ENCODE measurements around the gene EPHB1. TPM values are rescaled to one million over a fixed set of nuclear protein-coding genes. Genes with fewer than 3 reads are reported as not detected.

The EPHB1 gene
- polyA plus RNA-seq, 1 donor from 2014 or later: 18.7 TPM

DNA sequence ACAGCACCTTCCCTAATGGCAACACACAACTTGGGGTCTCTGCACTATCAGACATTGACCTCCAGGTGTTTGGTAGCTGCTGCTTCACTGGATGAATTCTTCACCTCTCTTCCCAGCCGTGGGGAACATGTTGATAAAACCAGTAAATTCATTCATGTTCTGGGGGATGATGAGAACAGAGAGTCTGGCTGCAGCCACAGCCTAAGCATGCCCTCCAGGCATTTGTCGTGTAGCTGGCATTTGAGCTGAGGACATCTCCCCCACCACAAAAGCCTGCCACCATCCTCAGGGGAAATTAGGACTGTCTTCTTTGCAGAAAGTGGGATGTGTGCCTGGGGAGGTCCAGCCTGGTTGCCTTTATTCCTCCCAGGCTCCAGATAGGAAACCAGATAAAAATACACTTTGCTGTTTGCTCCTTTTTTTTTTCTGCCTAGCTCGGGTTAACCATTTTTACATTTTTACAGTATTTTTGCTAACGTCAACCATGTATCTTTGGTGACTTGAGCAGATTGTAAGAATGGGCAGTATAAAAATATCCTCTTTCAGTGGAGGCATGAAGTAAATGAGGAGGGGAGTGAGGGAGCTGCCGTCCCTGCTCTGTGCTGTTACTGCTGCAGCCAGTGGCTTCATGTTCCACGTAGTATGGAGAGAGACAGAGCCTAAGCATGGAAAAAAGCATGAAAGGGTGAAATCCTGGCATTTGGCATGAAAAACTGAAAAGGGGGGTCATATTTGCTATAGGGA lies 444.0 kb downstream of the EPHB1 start:
- Histone ChIP-seq H3K4me3 (ENCODE audit: low read length) (no peak overlapping the region), H3K9ac (ENCODE audit: low read length) (peak overlapping the region; percentile 3), H3K36me3 (ENCODE audit: insufficient read depth, low read length) (no peaks in the 10 kb centered on the region), H3K27me3 (ENCODE audit: insufficient read depth, low read depth, low read length) (no peaks in the 10 kb centered on the region), H3F3A (ENCODE audit: insufficient read depth, low read length, poor library complexity, severe bottlenecking) (no peaks in the 10 kb centered on the region), H3K79me2 (replicated peaks; ENCODE audit: insufficient read depth, low read length) (no peaks in the 10 kb centered on the region), H4K20me1 (ENCODE audit: insufficient read depth) (no peaks in the 10 kb centered on the region), H3K9me3 (ENCODE audit: low read length) (no peaks in the 10 kb centered on the region), H2AFZ (ENCODE audit: low read depth, low read length) (no peak overlapping the region), H3K9me2 (ENCODE audit: insufficient read depth, low read length) (no peaks in the 10 kb centered on the region), H3K27ac (ENCODE audit: low read length) (no peak overlapping the region), H3K4me2 (ENCODE audit: low read length) (no peak overlapping the region)
- TF ChIP-seq RAD21 (conservative IDR thresholded peaks at IDR 0.05) (no peak), MXI1 (conservative IDR thresholded peaks at IDR 0.05; ENCODE audit: poor library complexity, severe bottlenecking) (no peak), EZH2 (IDR thresholded peaks at IDR 0.05; ENCODE audit: borderline replicate concordance, insufficient read depth, low read length, poor library complexity, severe bottlenecking) (no peak)

DNA sequence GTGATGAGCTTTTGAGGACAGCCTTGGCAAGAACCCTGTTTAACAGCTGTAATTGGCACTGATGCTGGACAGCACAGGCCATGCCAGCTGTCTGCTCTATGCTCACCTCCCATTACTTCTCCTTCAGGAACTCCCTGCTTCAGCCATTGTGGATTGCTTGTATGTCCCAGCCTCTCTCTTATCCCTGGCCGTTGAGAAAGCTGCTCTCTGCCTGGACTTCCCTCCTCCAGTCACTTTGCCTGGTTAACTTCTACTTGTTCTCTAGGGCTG lies 444.5 kb downstream of the EPHB1 start:
- Histone ChIP-seq H3K4me3 (ENCODE audit: low read length) (no peak overlapping the region), H3K9me2 (ENCODE audit: insufficient read depth, low read length) (no peaks in the 10 kb centered on the region), H3K27me3 (ENCODE audit: insufficient read depth, low read depth, low read length) (no peaks in the 10 kb centered on the region), H3K79me2 (replicated peaks; ENCODE audit: insufficient read depth, low read length) (no peaks in the 10 kb centered on the region), H2AFZ (ENCODE audit: low read depth, low read length) (no peak overlapping the region), H3K9ac (ENCODE audit: low read length) (no peak overlapping the region), H3K4me2 (ENCODE audit: low read length) (no peak overlapping the region), H3F3A (ENCODE audit: insufficient read depth, low read length, poor library complexity, severe bottlenecking) (no peaks in the 10 kb centered on the region), H3K9me3 (ENCODE audit: low read length) (no peaks in the 10 kb centered on the region), H3K27ac (ENCODE audit: low read length) (no peak overlapping the region), H3K36me3 (ENCODE audit: insufficient read depth, low read length) (no peaks in the 10 kb centered on the region), H4K20me1 (ENCODE audit: insufficient read depth) (no peaks in the 10 kb centered on the region)
- no peak for TF ChIP-seq EZH2 (IDR thresholded peaks at IDR 0.05; ENCODE audit: borderline replicate concordance, insufficient read depth, low read length, poor library complexity, severe bottlenecking)
- no peak for TF ChIP-seq TAF1 (IDR thresholded peaks at IDR 0.05; ENCODE audit: low read depth)
- TF ChIP-seq, protein P1, sequence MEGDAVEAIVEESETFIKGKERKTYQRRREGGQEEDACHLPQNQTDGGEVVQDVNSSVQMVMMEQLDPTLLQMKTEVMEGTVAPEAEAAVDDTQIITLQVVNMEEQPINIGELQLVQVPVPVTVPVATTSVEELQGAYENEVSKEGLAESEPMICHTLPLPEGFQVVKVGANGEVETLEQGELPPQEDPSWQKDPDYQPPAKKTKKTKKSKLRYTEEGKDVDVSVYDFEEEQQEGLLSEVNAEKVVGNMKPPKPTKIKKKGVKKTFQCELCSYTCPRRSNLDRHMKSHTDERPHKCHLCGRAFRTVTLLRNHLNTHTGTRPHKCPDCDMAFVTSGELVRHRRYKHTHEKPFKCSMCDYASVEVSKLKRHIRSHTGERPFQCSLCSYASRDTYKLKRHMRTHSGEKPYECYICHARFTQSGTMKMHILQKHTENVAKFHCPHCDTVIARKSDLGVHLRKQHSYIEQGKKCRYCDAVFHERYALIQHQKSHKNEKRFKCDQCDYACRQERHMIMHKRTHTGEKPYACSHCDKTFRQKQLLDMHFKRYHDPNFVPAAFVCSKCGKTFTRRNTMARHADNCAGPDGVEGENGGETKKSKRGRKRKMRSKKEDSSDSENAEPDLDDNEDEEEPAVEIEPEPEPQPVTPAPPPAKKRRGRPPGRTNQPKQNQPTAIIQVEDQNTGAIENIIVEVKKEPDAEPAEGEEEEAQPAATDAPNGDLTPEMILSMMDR (IDR thresholded peaks at IDR 0.05; ENCODE audit: poor library complexity, severe bottlenecking): no peak

DNA sequence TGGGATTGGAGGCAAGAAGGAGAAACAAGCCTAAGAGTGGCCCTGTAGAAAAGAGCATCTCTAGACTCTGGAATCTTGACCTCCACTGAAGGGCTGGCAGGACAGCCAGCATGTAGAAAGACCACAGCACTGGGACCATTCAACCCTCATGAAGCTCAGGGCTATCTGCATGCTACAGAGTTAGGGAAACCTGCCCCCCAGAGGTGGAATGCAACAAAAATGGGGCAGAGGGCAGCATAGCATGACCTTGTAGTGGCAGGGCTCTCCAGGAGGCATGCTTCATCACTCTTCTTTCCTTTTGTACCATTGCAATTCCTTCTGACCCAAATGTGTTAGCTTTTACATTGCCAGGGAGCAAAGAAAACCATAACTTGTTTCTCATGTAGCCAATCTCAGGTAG lies 445.4 kb downstream of the EPHB1 start:
- Histone ChIP-seq H3K9me2 (ENCODE audit: insufficient read depth, low read length) (no peaks in the 10 kb centered on the region), H3K79me2 (replicated peaks; ENCODE audit: insufficient read depth, low read length) (no peaks in the 10 kb centered on the region), H4K20me1 (ENCODE audit: insufficient read depth) (no peaks in the 10 kb centered on the region), H3K9ac (ENCODE audit: low read length) (no peak overlapping the region), H3F3A (ENCODE audit: insufficient read depth, low read length, poor library complexity, severe bottlenecking) (no peaks in the 10 kb centered on the region), H3K4me3 (ENCODE audit: low read length) (no peak overlapping the region), H3K27me3 (ENCODE audit: insufficient read depth, low read depth, low read length) (no peaks in the 10 kb centered on the region), H3K9me3 (ENCODE audit: low read length) (no peaks in the 10 kb centered on the region), H3K36me3 (ENCODE audit: insufficient read depth, low read length) (no peaks in the 10 kb centered on the region), H3K27ac (ENCODE audit: low read length) (no peak overlapping the region), H2AFZ (ENCODE audit: low read depth, low read length) (no peak overlapping the region), H3K4me2 (ENCODE audit: low read length) (no peak overlapping the region)
- no peak for TF ChIP-seq TAF1 (IDR thresholded peaks at IDR 0.05; ENCODE audit: low read depth)
- no peak for TF ChIP-seq SMC3 (conservative IDR thresholded peaks at IDR 0.05; ENCODE audit: poor library complexity)
- TF ChIP-seq MXI1 (conservative IDR thresholded peaks at IDR 0.05; ENCODE audit: poor library complexity, severe bottlenecking): no peak
- no peak for TF ChIP-seq EP300 (conservative IDR thresholded peaks at IDR 0.05; ENCODE audit: poor library complexity, severe bottlenecking)
- TF ChIP-seq RAD21 (conservative IDR thresholded peaks at IDR 0.05): no peak
- no peak for TF ChIP-seq EZH2 (IDR thresholded peaks at IDR 0.05; ENCODE audit: borderline replicate concordance, insufficient read depth, low read length, poor library complexity, severe bottlenecking)
